GM23338 (cell line): ENCODE data around the gene EZR.

Experiments used
- CREB1 ChIP-seq: fragments of 250-450 bp; sonication (Bioruptor Pico); IDR thresholded peaks from 2 replicates; pipeline ENCODE4 v1.5.0; 2020; ENCODE audit warnings: low read depth, mild to moderate bottlenecking, moderate library complexity
- EZH2 ChIP-seq: fragments of 200-600 bp; sonication (generic); IDR thresholded peaks from one replicate; pipeline ENCODE4 v1.8.0; 2017; ENCODE audit warnings: antibody characterized with exemption, mild to moderate bottlenecking, low read depth; ENCODE audit not compliant: unreplicated experiment
- EZH2phosphoT487 ChIP-seq: fragments of 200-600 bp; sonication (generic); IDR thresholded peaks from one replicate; pipeline ENCODE4 v1.8.1; 2018; ENCODE audit warnings: antibody characterized with exemption; ENCODE audit not compliant: unreplicated experiment
- POLR2AphosphoS5 ChIP-seq: IDR thresholded peaks from 2 replicates; pipeline ENCODE4 v1.6.1; 2016; ENCODE audit warnings: antibody characterized with exemption, low read depth
- STAT1 ChIP-seq: IDR thresholded peaks from one replicate; pipeline ENCODE4 v1.6.1; 2016; ENCODE audit warnings: antibody characterized with exemption; ENCODE audit not compliant: unreplicated experiment
- ZNF114 ChIP-seq: fragments of 250-450 bp; sonication (Bioruptor Pico); IDR thresholded peaks from 2 replicates; pipeline ENCODE4 v1.5.0; 2020; ENCODE audit warnings: mild to moderate bottlenecking, moderate library complexity
- TF ChIP-seq, protein P1 (sequence below): IDR thresholded peaks from one replicate; pipeline ENCODE4 v1.6.1; 2018; ENCODE audit warnings: antibody characterized with exemption; ENCODE audit not compliant: unreplicated experiment
- TF ChIP-seq, protein P2 (sequence below), 2 experiments: fragments of 200-600 bp in 1 of 2; sonication (generic) in 1 of 2; conservative IDR thresholded peaks; 2 replicates each; pipeline versions ENCODE4 v1.5.1 to v1.6.1; 2016 to 2017; ENCODE audit warnings: antibody characterized with exemption in 2 of 2, low read depth in 2 of 2, mild to moderate bottlenecking in 2 of 2, moderate library complexity in 1 of 2

DNA sequence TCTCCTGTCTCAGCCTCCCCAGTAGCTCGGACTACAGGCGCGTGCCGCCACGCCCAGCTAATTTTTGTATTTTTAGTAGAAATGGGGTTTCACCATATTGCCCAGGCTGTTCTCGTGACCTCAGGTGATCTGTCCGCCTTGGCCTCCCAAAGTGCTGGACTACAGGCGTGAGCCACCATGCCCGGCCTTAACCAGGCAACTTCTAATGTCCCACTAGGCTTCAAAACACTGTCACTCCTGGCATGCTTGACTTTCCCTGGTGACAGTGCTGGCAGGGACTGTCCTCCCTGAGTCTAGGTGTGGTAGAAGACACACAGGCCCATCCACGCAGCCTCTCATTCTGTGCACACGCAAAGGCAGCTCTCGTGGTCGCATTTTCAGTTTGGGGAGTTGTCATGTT is 11.6 kb upstream of the EZR start:
- TF ChIP-seq EZH2 (no peak), POLR2AphosphoS5 (no peak), STAT1 (no peak), EZH2phosphoT487 (no peak), CREB1 (CRISPR knock-in tag) (no peak), ZNF114 (CRISPR knock-in tag) (no peak)
- TF ChIP-seq, protein P1, sequence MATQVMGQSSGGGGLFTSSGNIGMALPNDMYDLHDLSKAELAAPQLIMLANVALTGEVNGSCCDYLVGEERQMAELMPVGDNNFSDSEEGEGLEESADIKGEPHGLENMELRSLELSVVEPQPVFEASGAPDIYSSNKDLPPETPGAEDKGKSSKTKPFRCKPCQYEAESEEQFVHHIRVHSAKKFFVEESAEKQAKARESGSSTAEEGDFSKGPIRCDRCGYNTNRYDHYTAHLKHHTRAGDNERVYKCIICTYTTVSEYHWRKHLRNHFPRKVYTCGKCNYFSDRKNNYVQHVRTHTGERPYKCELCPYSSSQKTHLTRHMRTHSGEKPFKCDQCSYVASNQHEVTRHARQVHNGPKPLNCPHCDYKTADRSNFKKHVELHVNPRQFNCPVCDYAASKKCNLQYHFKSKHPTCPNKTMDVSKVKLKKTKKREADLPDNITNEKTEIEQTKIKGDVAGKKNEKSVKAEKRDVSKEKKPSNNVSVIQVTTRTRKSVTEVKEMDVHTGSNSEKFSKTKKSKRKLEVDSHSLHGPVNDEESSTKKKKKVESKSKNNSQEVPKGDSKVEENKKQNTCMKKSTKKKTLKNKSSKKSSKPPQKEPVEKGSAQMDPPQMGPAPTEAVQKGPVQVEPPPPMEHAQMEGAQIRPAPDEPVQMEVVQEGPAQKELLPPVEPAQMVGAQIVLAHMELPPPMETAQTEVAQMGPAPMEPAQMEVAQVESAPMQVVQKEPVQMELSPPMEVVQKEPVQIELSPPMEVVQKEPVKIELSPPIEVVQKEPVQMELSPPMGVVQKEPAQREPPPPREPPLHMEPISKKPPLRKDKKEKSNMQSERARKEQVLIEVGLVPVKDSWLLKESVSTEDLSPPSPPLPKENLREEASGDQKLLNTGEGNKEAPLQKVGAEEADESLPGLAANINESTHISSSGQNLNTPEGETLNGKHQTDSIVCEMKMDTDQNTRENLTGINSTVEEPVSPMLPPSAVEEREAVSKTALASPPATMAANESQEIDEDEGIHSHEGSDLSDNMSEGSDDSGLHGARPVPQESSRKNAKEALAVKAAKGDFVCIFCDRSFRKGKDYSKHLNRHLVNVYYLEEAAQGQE, result no peak
- TF ChIP-seq, protein P2, sequence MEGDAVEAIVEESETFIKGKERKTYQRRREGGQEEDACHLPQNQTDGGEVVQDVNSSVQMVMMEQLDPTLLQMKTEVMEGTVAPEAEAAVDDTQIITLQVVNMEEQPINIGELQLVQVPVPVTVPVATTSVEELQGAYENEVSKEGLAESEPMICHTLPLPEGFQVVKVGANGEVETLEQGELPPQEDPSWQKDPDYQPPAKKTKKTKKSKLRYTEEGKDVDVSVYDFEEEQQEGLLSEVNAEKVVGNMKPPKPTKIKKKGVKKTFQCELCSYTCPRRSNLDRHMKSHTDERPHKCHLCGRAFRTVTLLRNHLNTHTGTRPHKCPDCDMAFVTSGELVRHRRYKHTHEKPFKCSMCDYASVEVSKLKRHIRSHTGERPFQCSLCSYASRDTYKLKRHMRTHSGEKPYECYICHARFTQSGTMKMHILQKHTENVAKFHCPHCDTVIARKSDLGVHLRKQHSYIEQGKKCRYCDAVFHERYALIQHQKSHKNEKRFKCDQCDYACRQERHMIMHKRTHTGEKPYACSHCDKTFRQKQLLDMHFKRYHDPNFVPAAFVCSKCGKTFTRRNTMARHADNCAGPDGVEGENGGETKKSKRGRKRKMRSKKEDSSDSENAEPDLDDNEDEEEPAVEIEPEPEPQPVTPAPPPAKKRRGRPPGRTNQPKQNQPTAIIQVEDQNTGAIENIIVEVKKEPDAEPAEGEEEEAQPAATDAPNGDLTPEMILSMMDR (conservative IDR thresholded peaks at IDR 0.05; ENCODE audit: low read depth in 2 of 2), result no peak
